ENCODE data around the gene NPAT.

GRCh38 chr11:108122166-108122628 is 100.2 kb downstream of the NPAT start:
- no peak for TF ChIP-seq CTCF (IDR thresholded peaks at IDR 0.05; ENCODE audit: insufficient read depth, low read length)
- no peak for TF ChIP-seq REST (IDR thresholded peaks at IDR 0.05; ENCODE audit: insufficient replicate concordance, low read depth)

Data from HL-60 (cell line).